Spinal cord (tissue), 10 donors: ENCODE results near the gene SMYD2. TPM values are rescaled to one million over a fixed set of nuclear protein-coding genes. Genes with fewer than 3 reads are reported as not detected.
A peak's percentile ranks its signal among the peaks of the same experiment; 100 is the strongest.

Experiments used
- DNase-seq, 6 donors: peaks; one replicate each; pipeline versions ENCODE4 v3.0.0 to v3.0.0-alpha.2; 2013 to 2015; ENCODE audit warnings: low spot score in 6 of 6, low read depth in 4 of 6
- H3K27ac ChIP-seq: one replicate; pipeline ENCODE4 v1.5.1; 2013; ENCODE audit warnings: low read depth, low read length, control low read depth
- H3K27me3 ChIP-seq: one replicate; pipeline ENCODE4 v1.6.1; 2013; ENCODE audit warnings: low read length; ENCODE audit not compliant: control insufficient read depth, insufficient read depth
- H3K36me3 ChIP-seq: one replicate; pipeline ENCODE4 v1.6.1; 2013; ENCODE audit warnings: low read length; ENCODE audit not compliant: control insufficient read depth, insufficient read depth
- H3K4me1 ChIP-seq: one replicate; pipeline ENCODE4 v1.6.1; 2013; ENCODE audit warnings: low read length; ENCODE audit not compliant: control insufficient read depth, insufficient read depth
- H3K4me3 ChIP-seq: one replicate; pipeline ENCODE4 v1.5.1; 2013; ENCODE audit warnings: low read depth, low read length, control low read depth
- H3K9me3 ChIP-seq: one replicate; pipeline ENCODE4 v1.6.1; 2013; ENCODE audit warnings: low read length; ENCODE audit not compliant: control insufficient read depth, insufficient read depth
- WGBS: methylation state at CpG from one replicate; pipeline ENCODE4 v1.1.5; 2013; ENCODE audit warnings: missing lambda C conversion rate; ENCODE audit not compliant: insufficient coverage; 5-methylcytosine and 5-hydroxymethylcytosine counted together
- long read RNA-seq, 4 donors: transcript quantifications; one replicate each; lab custom pipeline, GENCODE V29; 2026
- polyA plus RNA-seq, 2 donors: library from polyadenylated mRNA; unstranded; fragments of 120-200 nt; gene quantifications; one replicate each; pipeline ENCODE4 v1.2.1, GENCODE V29; 2013; ENCODE audit not compliant: insufficient read length in 2 of 2
- total RNA-seq, 2 donors: library from RNA; depleted of rRNA in 1 of 2; stranded (reverse); fragments of 120-200 nt in 1 of 2; fragments of >200 nt in 1 of 2; gene quantifications; one replicate each; pipeline versions ENCODE4 v1.2.3 to v1.2.4, GENCODE V29; 2013 to 2014
- donor health status: healthy.

Gene SMYD2, protein sequence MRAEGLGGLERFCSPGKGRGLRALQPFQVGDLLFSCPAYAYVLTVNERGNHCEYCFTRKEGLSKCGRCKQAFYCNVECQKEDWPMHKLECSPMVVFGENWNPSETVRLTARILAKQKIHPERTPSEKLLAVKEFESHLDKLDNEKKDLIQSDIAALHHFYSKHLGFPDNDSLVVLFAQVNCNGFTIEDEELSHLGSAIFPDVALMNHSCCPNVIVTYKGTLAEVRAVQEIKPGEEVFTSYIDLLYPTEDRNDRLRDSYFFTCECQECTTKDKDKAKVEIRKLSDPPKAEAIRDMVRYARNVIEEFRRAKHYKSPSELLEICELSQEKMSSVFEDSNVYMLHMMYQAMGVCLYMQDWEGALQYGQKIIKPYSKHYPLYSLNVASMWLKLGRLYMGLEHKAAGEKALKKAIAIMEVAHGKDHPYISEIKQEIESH
- total RNA-seq (10 to 100 TPM; 36.7 to 49.1 TPM), polyA plus RNA-seq (10 to 100 TPM; 55.2 to 65.1 TPM)
- long read RNA-seq, donor 1, full-length matches to known transcripts = 23 of 29 reads
- long read RNA-seq, donor 1, partial matches to known transcripts = 6 of 29 reads
- long read RNA-seq, donor 1, other reads (novel, unspliced or antisense) = 0 of 29 reads
- long read RNA-seq, donor 2, transcript SMYD2-201 (12 exons, 1,671 nt) = major isoform, 6 of 7 reads
- long read RNA-seq, donor 2, partial matches to known transcripts = 0 of 7 reads
- long read RNA-seq, donor 2, other reads (novel, unspliced or antisense) = 0 of 7 reads
- long read RNA-seq, donor 3, full-length matches to known transcripts = 8 of 8 reads
- long read RNA-seq, donor 3, partial matches to known transcripts = 0 of 8 reads
- long read RNA-seq, donor 3, other reads (novel, unspliced or antisense) = 0 of 8 reads
- long read RNA-seq, donor 4, transcript SMYD2-201 (12 exons, 1,671 nt) = major isoform, 22 of 33 reads
- long read RNA-seq, donor 4, partial matches to known transcripts = 10 of 33 reads
- long read RNA-seq, donor 4, other reads (novel, unspliced or antisense) = 0 of 33 reads

DNA sequence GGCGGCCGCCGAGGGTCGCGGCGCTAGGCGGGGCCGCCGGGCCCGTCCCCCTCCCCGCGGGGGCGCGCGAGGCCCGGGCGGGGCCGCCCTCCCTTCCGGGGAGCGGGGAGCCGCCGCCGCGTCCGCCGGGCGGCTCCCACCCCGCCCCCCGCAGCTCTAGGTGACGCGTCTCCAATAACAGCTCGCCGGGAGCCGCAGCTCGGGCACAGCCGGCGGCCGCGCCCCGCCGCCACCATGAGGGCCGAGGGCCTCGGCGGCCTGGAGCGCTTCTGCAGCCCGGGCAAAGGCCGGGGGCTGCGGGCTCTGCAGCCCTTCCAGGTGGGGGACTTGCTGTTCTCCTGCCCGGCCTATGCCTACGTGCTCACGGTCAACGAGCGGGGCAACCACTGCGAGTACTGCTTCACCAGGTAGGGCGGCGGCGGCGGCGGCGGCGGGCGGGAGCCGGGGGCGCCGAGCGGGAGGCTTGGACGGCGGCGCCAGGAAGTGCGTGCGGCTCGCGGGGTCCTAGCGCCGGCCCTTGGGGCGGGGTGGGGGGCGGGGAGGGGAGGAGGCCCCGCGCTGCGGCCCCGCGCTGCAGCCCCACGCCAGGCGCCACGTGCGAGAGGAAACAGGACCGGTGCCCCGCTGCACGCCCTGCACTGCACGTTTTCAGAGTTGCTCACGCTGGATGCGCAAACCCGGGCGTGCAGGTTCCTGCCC is at the start of gene SMYD2:
Gene SMYD2 (plus strand): TSS at position 139 of the 699 bp plus-strand sequence. CDS start 96 bp downstream, at position 235.
- H3K4me3 ChIP-seq = peak within 1 kb of the TSS; percentile 77
- peaks cover 13% of the 10 kb centered on the region for H3K4me1 ChIP-seq
- H3K36me3 ChIP-seq = no peaks in the 10 kb centered on the region
- under 1% methylated on average over 87 of the region's 94 CpGs for WGBS
- no peaks in the 10 kb centered on the region for H3K27me3 ChIP-seq
- H3K9me3 ChIP-seq = no peaks in the 10 kb centered on the region
- DNase-seq = peak; percentile 29 to 91 (median 59)
- peak within 1 kb of the TSS; percentile 78 for H3K27ac ChIP-seq

DNA sequence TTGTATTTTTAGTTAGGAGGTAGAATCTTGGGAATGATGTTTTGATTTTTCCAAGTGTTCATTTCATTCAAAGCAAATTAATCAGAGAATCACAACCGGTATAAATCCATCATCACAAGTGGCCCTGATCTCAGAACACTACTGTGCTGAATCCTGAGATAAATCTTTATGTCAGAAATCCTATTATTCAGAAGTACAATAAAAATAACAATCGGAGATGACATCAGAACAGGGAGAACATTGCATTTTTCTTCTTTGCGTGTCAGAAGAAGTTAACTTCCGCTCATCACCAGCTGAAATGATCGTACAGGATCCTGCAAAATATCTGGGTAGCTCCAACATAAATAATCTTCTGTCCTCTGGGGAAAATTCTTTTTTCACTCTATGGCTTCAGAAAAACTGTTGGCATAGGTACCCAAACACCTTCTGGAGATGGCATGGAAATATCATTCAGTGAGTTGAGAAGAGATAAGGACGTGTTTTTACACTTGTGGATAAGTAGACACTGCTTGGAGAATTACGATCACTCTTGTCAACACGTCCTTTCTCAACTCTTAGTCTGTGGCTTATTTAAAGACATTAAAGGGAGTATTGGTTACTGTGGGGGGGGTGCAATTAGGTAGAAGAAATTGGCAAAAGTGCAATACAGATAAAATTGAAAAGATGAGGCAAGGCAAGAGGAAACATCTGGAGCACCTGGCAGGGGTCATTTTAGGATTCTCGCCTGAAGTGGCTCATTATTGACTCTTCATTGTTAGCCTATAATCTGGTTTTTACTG is 46.9 kb upstream of the SMYD2 start:
- no peak for DNase-seq
- H3K4me3 ChIP-seq = no peak overlapping the region
- H3K27ac ChIP-seq = no peak overlapping the region
- H3K27me3 ChIP-seq = no peaks in the 10 kb centered on the region
- no peaks in the 10 kb centered on the region for H3K9me3 ChIP-seq
- WGBS = 60% methylated on average over 4 of the region's 9 CpGs
- H3K36me3 ChIP-seq = no peaks in the 10 kb centered on the region
- H3K4me1 ChIP-seq = no peaks in the 10 kb centered on the region

DNA sequence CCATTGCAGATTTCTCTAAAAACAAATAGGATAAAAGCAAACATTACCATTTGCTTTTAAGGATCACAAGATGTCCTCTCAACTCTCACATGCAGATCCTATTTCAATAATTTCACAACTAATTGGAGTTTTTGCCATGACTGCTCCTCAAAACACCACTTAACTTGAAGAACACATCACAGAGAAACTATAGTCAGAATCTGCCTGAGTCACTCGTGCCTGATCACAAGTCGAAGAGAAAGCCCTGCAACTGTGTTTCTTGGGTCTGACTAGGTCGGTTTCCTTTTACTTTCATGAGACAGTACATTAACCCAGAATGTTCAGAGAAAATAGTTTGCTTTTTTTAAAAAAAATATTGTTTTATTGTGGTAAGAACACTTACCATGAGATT is 46.3 kb upstream of the SMYD2 start:
- H3K4me1 ChIP-seq = no peaks in the 10 kb centered on the region
- H3K9me3 ChIP-seq = no peaks in the 10 kb centered on the region
- DNase-seq = no peak
- H3K27ac ChIP-seq = no peak overlapping the region
- no peak overlapping the region for H3K4me3 ChIP-seq
- no peaks in the 10 kb centered on the region for H3K36me3 ChIP-seq
- no CpG with 5 or more reads among the region's 3 CpGs for WGBS
- no peaks in the 10 kb centered on the region for H3K27me3 ChIP-seq

DNA sequence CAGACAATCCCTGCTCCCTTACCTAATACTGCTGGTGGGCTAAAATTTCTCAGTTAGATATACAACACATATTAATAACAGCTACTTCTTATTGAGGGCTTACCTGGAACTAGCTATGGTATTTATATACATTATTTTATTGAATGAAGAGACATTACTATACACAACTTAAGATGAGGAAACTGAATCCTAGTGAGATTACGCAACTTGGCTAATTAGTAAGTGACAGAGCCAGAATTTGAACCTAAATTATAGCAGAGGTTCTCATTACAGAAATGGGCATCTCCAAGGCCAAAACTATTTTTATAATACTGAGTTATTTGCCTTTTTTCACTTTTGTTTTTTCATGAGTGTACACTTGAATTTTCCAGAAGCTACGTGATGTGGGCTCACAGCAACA is 44.5 kb upstream of the SMYD2 start:
- no peaks in the 10 kb centered on the region for H3K9me3 ChIP-seq
- H3K27ac ChIP-seq = no peak overlapping the region
- no peaks in the 10 kb centered on the region for H3K36me3 ChIP-seq
- DNase-seq = no peak
- no peaks in the 10 kb centered on the region for H3K4me1 ChIP-seq
- WGBS = no CpG with 5 or more reads among the region's 2 CpGs
- no peaks in the 10 kb centered on the region for H3K27me3 ChIP-seq
- H3K4me3 ChIP-seq = no peak overlapping the region

DNA sequence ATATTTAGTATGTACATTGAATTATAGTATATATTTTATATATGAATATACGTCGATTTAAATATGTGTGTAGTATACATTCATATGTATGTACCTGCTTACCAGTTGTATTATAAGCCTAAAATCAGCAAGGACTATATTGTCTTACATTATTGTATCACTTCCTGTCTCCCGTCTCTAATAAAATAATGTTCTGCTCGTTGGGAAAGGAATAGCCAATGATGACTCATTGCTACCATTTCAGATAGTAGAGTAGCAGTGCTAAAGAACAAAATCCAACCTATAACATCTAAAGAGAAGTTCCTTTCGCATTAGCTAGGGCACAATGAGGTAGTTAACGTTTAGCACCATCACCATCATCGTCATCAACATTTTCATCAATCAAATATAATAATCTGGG is 39.9 kb upstream of the SMYD2 start:
- H3K27me3 ChIP-seq = no peaks in the 10 kb centered on the region
- no peaks in the 10 kb centered on the region for H3K4me1 ChIP-seq
- H3K27ac ChIP-seq = no peak overlapping the region
- no peaks in the 10 kb centered on the region for H3K9me3 ChIP-seq
- no peak overlapping the region for H3K4me3 ChIP-seq
- no CpG with 5 or more reads among the region's 7 CpGs for WGBS
- no peaks in the 10 kb centered on the region for H3K36me3 ChIP-seq
- DNase-seq = no peak

DNA sequence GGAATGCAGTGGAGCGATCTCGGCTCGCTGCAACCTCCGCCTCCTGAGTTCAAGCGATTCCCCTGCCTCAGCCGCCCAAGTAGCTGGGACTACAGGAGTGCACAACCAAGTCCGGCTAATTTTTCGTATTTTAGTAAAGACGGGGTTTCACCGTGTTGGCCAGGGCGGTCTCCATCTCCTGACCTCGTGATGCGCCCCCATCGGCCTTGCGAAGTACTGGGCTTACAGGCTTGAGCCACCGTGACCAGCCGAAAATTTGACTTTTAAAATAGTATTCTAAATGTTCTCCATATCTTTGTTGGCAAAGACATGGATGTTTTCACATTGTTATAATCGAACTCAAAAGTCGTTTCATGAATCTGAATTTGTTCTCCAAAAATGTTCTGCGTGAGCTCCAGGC is 36.7 kb upstream of the SMYD2 start:
- no peak for DNase-seq
- Histone ChIP-seq H3K27me3 (no peaks in the 10 kb centered on the region), H3K27ac (no peak overlapping the region), H3K4me3 (no peak overlapping the region), H3K9me3 (no peaks in the 10 kb centered on the region), H3K4me1 (no peaks in the 10 kb centered on the region), H3K36me3 (no peaks in the 10 kb centered on the region)
- 94% methylated on average over 17 of the region's 20 CpGs for WGBS

DNA sequence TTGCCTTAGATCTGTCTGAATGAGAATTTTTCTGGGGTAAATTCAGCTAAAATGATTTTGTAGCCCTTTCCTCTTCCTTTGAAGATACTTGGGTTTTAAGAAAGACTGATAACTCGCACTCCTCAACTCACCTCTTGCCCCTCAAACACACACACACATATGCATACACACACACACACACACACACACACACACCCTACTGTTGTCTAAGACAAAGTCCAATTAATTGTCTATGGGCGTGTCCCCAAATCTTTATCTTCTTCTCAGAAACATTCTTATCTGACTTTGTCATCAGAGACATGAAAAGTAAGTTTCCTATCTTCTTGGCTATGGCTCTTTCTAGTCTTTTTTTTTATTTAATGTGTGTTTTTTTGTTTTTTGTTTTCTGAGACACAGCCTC is 36.1 kb upstream of the SMYD2 start:
- Histone ChIP-seq H3K36me3 (no peaks in the 10 kb centered on the region), H3K27me3 (no peaks in the 10 kb centered on the region), H3K4me1 (no peaks in the 10 kb centered on the region), H3K9me3 (no peaks in the 10 kb centered on the region), H3K4me3 (no peak overlapping the region), H3K27ac (no peak overlapping the region)
- DNase-seq = no peak
- no CpG with 5 or more reads among the region's 2 CpGs for WGBS

DNA sequence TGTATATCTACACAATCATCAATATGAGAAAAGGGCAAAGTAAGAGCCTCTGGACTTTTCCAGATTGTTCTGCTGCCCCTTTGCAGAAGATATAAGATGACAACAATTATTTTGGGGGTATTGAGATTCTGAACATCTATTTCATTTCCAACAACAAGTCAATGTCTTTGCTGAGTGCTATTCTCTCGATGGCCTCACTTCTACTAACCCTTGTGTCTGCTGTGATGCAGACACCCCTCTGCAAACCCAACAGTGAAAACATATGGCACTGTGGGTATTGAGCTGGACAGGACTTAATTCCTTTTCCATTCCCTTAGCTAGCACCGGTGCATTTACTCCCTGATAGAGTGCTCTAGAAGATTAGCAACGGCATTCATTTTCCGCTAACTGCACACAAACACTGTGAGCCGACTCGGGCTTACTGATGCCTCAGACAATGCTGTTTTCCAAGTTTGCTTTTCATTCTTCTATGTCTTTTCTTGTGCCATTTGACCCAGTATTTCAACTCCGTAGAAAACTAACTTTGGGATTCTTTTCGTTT is 33.4 kb upstream of the SMYD2 start:
- DNase-seq = peak in 2 of 6 donors; percentile 11 to 76
- Histone ChIP-seq H3K4me3 (no peak overlapping the region), H3K9me3 (no peaks in the 10 kb centered on the region), H3K27ac (no peak overlapping the region), H3K27me3 (no peaks in the 10 kb centered on the region), H3K4me1 (no peaks in the 10 kb centered on the region), H3K36me3 (no peaks in the 10 kb centered on the region)
- WGBS = 32% methylated on average over 5 of the region's 8 CpGs
